ENCODE results near the gene UHRF1.

UHRF1 gene

DNA sequence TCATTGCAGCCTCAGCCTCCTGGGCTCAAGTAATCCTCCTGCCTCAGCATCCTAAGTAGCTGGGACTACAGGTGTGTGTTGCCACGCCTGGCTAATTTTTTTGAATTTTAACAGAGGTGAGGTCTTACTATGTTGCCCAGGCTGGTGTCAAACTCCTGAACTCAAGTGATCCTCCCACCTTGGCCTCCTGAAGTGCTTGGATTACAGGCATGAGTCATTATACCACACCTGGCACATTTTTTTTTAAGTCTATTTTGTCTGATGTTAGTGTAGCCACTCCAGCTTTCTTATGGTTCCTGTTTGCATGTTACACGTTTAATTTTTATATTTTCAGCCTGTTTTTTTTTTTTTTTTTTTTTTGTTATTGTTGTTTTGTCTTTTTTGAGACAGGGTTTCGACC lies 84.4 kb downstream of the UHRF1 start:
- ChIA-PET POLR2A (no interaction called here), CTCF (interaction anchor here (1.0 to 2.6 kb wide), 4 partner anchors 8 to 184 kb away, joined by 3 to 7 read pairs (median 4); no protein-coding TSS in a partner anchor)
- TF ChIP-seq, protein P1, sequence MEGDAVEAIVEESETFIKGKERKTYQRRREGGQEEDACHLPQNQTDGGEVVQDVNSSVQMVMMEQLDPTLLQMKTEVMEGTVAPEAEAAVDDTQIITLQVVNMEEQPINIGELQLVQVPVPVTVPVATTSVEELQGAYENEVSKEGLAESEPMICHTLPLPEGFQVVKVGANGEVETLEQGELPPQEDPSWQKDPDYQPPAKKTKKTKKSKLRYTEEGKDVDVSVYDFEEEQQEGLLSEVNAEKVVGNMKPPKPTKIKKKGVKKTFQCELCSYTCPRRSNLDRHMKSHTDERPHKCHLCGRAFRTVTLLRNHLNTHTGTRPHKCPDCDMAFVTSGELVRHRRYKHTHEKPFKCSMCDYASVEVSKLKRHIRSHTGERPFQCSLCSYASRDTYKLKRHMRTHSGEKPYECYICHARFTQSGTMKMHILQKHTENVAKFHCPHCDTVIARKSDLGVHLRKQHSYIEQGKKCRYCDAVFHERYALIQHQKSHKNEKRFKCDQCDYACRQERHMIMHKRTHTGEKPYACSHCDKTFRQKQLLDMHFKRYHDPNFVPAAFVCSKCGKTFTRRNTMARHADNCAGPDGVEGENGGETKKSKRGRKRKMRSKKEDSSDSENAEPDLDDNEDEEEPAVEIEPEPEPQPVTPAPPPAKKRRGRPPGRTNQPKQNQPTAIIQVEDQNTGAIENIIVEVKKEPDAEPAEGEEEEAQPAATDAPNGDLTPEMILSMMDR (IDR thresholded peaks at IDR 0.05; ENCODE audit: insufficient read depth, low read length, missing control alignments) = no peak

DNA sequence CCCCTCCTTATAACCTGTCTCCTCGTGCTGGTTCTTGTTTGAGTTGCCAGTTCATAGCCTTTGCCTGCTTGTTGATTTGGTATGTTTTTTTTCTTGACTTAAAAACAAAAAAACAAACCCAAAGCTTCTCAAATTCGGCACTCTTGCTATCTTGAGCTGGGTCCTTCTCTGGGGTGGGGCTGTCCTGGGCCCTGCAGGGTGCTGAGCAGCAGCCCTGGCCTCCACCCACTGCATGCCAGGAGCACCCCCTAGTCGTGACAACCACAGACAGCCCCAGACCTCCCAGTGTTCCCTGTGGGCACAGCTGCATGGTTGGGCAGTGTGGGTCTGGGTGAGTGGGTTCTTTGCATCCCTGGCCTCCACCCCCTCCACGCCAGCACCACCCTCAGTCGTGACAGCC lies 87.4 kb downstream of the UHRF1 start:
- ChIA-PET POLR2A (no interaction called here), CTCF (interaction anchor here (1.2 to 1.3 kb wide), 3 partner anchors 21 to 206 kb away, joined by 3 to 4 read pairs (median 3); partner anchors contain the start of gene FEM1A)
- H3K4me3 ChIP-seq (ENCODE audit: low read depth, low read length) = no peak overlapping the region
- TF ChIP-seq, protein P1 (IDR thresholded peaks at IDR 0.05; ENCODE audit: insufficient read depth, low read length, missing control alignments) = no peak
- DNase-seq (ENCODE audit: low read depth, low spot score) = no peak

More for the DNA sequence above, 84.4 kb downstream of the UHRF1 start:
- no peak overlapping the region for H3K4me3 ChIP-seq (ENCODE audit: low read depth, low read length)
- DNase-seq (ENCODE audit: low read depth, low spot score) = no peak

DNA sequence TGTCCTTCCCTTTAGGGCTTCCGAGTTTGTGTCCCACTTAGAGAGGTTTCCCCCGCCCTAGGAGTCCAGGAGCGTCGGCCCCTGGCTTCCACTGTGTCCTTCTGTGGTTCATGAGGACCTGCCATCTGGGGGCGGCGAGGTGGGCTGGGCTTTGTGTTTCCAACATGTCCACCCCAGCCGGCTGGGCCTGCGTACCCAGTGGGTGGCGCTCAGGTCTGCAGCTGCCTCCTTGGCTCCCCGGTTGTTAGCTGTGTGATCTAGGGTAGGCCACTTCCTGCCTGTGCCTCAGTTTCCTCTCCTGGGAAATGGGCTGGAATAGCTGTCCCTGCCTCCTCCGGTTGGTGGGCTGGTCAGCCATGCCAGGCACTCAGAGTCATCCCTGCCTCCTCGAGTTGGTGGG lies 88.0 kb downstream of the UHRF1 start:
- POLR2A ChIA-PET = no interaction called here
- H3K4me3 ChIP-seq (ENCODE audit: low read depth, low read length) = no peak overlapping the region
- CTCF ChIA-PET = interaction anchor here (1.2 kb wide), 1 partner anchor 50 kb away, joined by 3 read pairs; no protein-coding TSS in a partner anchor
- DNase-seq (ENCODE audit: low read depth, low spot score) = no peak
- TF ChIP-seq, protein P1 (IDR thresholded peaks at IDR 0.05; ENCODE audit: insufficient read depth, low read length, missing control alignments) = no peak

DNA sequence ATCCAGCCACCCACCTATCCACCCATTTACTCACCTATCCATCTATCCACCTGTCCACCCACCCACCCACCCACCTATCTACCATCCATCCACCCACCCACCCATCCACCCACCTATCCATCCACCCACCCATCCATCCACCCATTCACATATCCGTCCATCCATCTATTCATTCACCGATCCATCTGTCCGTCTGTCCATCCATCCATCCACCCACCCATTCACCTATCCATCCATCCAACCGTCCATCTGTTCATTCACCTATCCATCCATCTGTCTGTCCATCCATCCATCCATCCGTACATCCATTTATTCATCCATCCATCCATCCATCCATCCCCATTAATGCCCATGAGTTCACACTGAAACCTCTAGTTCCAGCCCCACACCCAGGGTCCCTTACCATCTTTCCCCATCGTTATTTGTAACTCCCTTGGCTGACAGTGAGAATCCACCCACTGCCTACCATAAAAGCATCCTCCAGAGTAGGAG lies 90.9 kb downstream of the UHRF1 start:
- no peak for DNase-seq (ENCODE audit: low read depth, low spot score)
- TF ChIP-seq, protein P1 (IDR thresholded peaks at IDR 0.05; ENCODE audit: insufficient read depth, low read length, missing control alignments) = no peak
- CTCF ChIA-PET = interaction anchor here (1.9 to 4.1 kb wide), 2 partner anchors 12 to 14 kb away, joined by 29 to 32 read pairs; no protein-coding TSS in a partner anchor
- POLR2A ChIA-PET = no interaction called here
- no peak overlapping the region for H3K4me3 ChIP-seq (ENCODE audit: low read depth, low read length)

DNA sequence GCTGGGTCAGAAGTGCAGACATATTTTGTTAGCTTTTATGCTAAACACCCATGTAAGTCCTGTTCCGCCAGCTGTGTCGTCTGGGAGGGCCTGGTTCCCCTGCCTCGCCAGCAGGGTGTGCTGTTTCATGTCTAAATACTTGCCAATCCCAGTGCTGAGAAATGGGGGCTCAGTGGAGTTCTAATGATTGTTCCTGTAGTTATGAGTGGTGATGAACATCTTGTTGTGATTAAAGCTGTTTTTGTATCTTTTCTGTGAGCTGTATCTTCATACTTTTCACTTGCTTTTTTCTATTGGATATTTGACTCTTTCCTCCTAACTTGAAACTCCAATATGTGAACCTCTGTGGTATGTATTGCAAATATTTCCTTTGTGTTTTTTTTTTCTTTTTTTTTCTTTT lies 92.3 kb downstream of the UHRF1 start:
- POLR2A ChIA-PET = interaction anchor here (1.0 to 1.3 kb wide), 2 partner anchors 30 to 33 kb away, joined by 3 to 5 read pairs; partner anchors contain the start of gene KDM4B

DNA sequence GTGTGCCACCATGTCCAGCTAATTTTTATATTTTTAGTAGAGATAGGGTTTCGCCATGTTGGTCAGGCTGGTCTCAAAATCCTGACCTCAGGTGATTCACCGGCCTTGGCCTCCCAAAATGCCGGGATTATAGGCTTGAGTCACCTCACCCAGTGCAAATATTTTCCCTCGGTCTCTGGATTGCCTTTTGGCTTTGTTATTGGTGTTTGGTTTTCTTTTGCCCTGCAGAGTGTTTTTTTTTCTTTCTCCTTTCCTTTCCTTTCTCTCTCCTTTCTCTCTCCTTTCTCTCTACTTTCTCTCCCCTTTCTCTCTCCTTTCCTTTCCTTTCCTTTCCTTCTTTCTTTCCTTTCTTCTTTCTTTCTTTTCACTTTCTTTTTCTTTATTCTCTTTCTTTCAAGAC lies 92.8 kb downstream of the UHRF1 start:
- DNase-seq (ENCODE audit: low read depth, low spot score) = no peak
- ChIA-PET CTCF (interaction anchor here (0.6 to 4.9 kb wide), 19 partner anchors 9 to 248 kb away, joined by 3 to 91 read pairs (median 6); partner anchors contain the start of gene PLIN3), POLR2A (interaction anchor here (1.3 kb wide), 1 partner anchor 30 kb away, joined by 3 read pairs; no protein-coding TSS in a partner anchor)
- no peak overlapping the region for H3K4me3 ChIP-seq (ENCODE audit: low read depth, low read length)
- TF ChIP-seq, protein P1 (IDR thresholded peaks at IDR 0.05; ENCODE audit: insufficient read depth, low read length, missing control alignments) = no peak

More for the DNA sequence above, 92.3 kb downstream of the UHRF1 start:
- H3K4me3 ChIP-seq (ENCODE audit: low read depth, low read length) = no peak overlapping the region
- TF ChIP-seq, protein P1 (IDR thresholded peaks at IDR 0.05; ENCODE audit: insufficient read depth, low read length, missing control alignments) = peak; percentile 77
- CTCF ChIA-PET = interaction anchor here (0.6 to 4.9 kb wide), 21 partner anchors 8 to 719 kb away, joined by 3 to 91 read pairs (median 6); partner anchors contain the start of gene PLIN3
- no peak for DNase-seq (ENCODE audit: low read depth, low spot score)

All from AG04449 (cell line).